IMR-90 (cell line): Measurements from ENCODE around the gene TMEM135. TPM values are rescaled to one million over a fixed set of nuclear protein-coding genes. Genes with fewer than 3 reads are reported as not detected.

ENCODE experiments used
- ATAC-seq: fragments of 200-7000 bp; cut with Tn5 transposase; 2 replicates; pipeline ENCODE4 v1.9.1; 2020; ENCODE audit warnings: low read depth, mild to moderate bottlenecking, moderate library complexity
- BruUV-seq: library from RNA; stranded (reverse); fragments of 400-500 nt; replicated peaks from 2 replicates; lab custom pipeline; 2021; lab: Mats Ljungman, UMichigan
- CTCF ChIA-PET: fragments of 300-600 bp; formaldehyde crosslinking; extraction: SDS; loops from one replicate; lab custom pipeline; 2021; ENCODE audit warnings: antibody characterized with exemption; lab: Yijun Ruan, JAX
- POLR2A ChIA-PET: fragments of 300-600 bp; sonication (Branson Sonifier 250); formaldehyde crosslinking; loops from one replicate; lab custom pipeline; 2022; ENCODE audit warnings: antibody characterized with exemption; ENCODE audit not compliant: unreplicated experiment; lab: Charles Lee
- DNase-seq: peaks from one replicate; pipeline ENCODE4 v3.0.0; 2013
- H2AFZ ChIP-seq: replicated peaks from 2 replicates; pipeline ENCODE3; 2013; ENCODE audit warnings: low read length, mild to moderate bottlenecking; ENCODE audit not compliant: poor library complexity
- H2AK5ac ChIP-seq: 2 replicates; pipeline ENCODE4 v1.6.1; 2013; ENCODE audit warnings: low read depth, low read length, inconsistent platforms
- H2AK9ac ChIP-seq: replicated peaks from 2 replicates; pipeline ENCODE3; 2013; ENCODE audit warnings: mild to moderate bottlenecking, low read depth, low read length, moderate library complexity; ENCODE audit not compliant: poor library complexity
- H2BK120ac ChIP-seq: 2 replicates; pipeline ENCODE4 v1.6.1; 2013; ENCODE audit warnings: low read depth, low read length, inconsistent platforms
- H2BK15ac ChIP-seq: 3 replicates; pipeline ENCODE4 v1.6.1; 2013; ENCODE audit warnings: low read depth, low read length, inconsistent platforms
- H2BK20ac ChIP-seq: 2 replicates; pipeline ENCODE4 v1.6.1; 2013; ENCODE audit warnings: low read depth, mild to moderate bottlenecking, inconsistent platforms, low read length, moderate library complexity
- H2BK5ac ChIP-seq: 2 replicates; pipeline ENCODE4 v1.6.1; 2013; ENCODE audit warnings: mild to moderate bottlenecking, low read depth, low read length, inconsistent platforms; ENCODE audit not compliant: poor library complexity, severe bottlenecking
- H3K14ac ChIP-seq: replicated peaks from 2 replicates; pipeline ENCODE4 v1.6.1; 2013; ENCODE audit warnings: low read depth, low read length, inconsistent platforms
- H3K18ac ChIP-seq: 2 replicates; pipeline ENCODE4 v1.6.1; 2013; ENCODE audit warnings: low read depth, low read length, control low read depth
- H3K23ac ChIP-seq: 2 replicates; pipeline ENCODE4 v1.6.1; 2013; ENCODE audit warnings: low read depth, low read length, inconsistent platforms
- H3K27ac ChIP-seq: 2 replicates; pipeline ENCODE4 v1.5.1; 2013; ENCODE audit warnings: mild to moderate bottlenecking, control low read depth, low read length; ENCODE audit not compliant: insufficient read depth
- H3K27me3 ChIP-seq: 2 replicates; pipeline ENCODE4 v1.6.1; 2013; ENCODE audit warnings: low read length; ENCODE audit not compliant: control insufficient read depth, insufficient read depth
- H3K36me3 ChIP-seq: 2 replicates; pipeline ENCODE4 v1.6.1; 2013; ENCODE audit warnings: low read length, mixed read lengths; ENCODE audit not compliant: control insufficient read depth, insufficient read depth
- H3K4ac ChIP-seq: 2 replicates; pipeline ENCODE4 v1.6.1; 2013; ENCODE audit warnings: low read depth, low read length, inconsistent platforms
- H3K4me1 ChIP-seq: 2 replicates; pipeline ENCODE4 v1.6.1; 2013; ENCODE audit warnings: low read length, mixed read lengths; ENCODE audit not compliant: control insufficient read depth, insufficient read depth
- H3K4me2 ChIP-seq: 2 replicates; pipeline ENCODE4 v1.6.1; 2013; ENCODE audit warnings: low read depth, mild to moderate bottlenecking, control low read depth, low read length, moderate library complexity
- H3K4me3 ChIP-seq: 2 replicates; pipeline ENCODE4 v1.5.1; 2013; ENCODE audit warnings: low read depth, mild to moderate bottlenecking, control low read depth, low read length, moderate library complexity; ENCODE audit not compliant: insufficient read depth
- H3K56ac ChIP-seq: 2 replicates; pipeline ENCODE4 v1.6.1; 2013; ENCODE audit warnings: low read length, inconsistent platforms; ENCODE audit not compliant: insufficient read depth; ENCODE audit errors: extremely low read depth
- H3K79me1 ChIP-seq, 2 experiments: 2 replicates each; pipeline ENCODE4 v1.6.1; 2013; ENCODE audit warnings: low read length in 2 of 2, inconsistent platforms in 1 of 2, low read depth in 1 of 2
- H3K9ac ChIP-seq: 2 replicates; pipeline ENCODE4 v1.6.1; 2013; ENCODE audit warnings: low read depth, low read length, control low read depth
- H3K9me1 ChIP-seq: 2 replicates; pipeline ENCODE4 v1.6.1; 2013; ENCODE audit warnings: low read length, inconsistent platforms; ENCODE audit not compliant: insufficient read depth
- H3K9me3 ChIP-seq: 2 replicates; pipeline ENCODE4 v1.6.1; 2013; ENCODE audit warnings: low read length; ENCODE audit not compliant: control insufficient read depth, insufficient read depth
- H4K20me1 ChIP-seq: 2 replicates; pipeline ENCODE4 v1.6.1; 2013; ENCODE audit warnings: low read length, inconsistent platforms; ENCODE audit not compliant: insufficient read depth
- H4K5ac ChIP-seq: 2 replicates; pipeline ENCODE4 v1.6.1; 2013; ENCODE audit warnings: mild to moderate bottlenecking, low read depth, low read length, control low read depth
- H4K8ac ChIP-seq, 2 experiments: 2 replicates each; pipeline ENCODE4 v1.6.1; 2013; ENCODE audit warnings: low read depth in 2 of 2, low read length in 2 of 2, control low read depth in 1 of 2, inconsistent platforms in 1 of 2
- H4K91ac ChIP-seq: 2 replicates; pipeline ENCODE4 v1.6.1; 2013; ENCODE audit warnings: low read depth, low read length, inconsistent platforms; ENCODE audit not compliant: insufficient read depth
- BHLHE40 ChIP-seq: fragments of 150-350 bp; IDR thresholded peaks from 2 replicates; pipeline ENCODE4 v1.6.1; 2016; ENCODE audit warnings: mild to moderate bottlenecking, low read depth, low read length
- CEBPB ChIP-seq: IDR thresholded peaks from 2 replicates; pipeline ENCODE4 v1.6.1; 2012; ENCODE audit warnings: low read depth, low read length, improper control_type of control experiment
- CHD1 ChIP-seq: IDR thresholded peaks from 2 replicates; pipeline ENCODE4 v1.6.1; 2012; ENCODE audit warnings: low read depth, low read length, improper control_type of control experiment
- FOS ChIP-seq: fragments of 150-350 bp; IDR thresholded peaks from 2 replicates; pipeline ENCODE4 v1.6.1; 2016; ENCODE audit warnings: low read depth, low read length
- NFE2L2 ChIP-seq: fragments of 150-350 bp; IDR thresholded peaks from 2 replicates; pipeline ENCODE4 v1.6.1; 2016; ENCODE audit warnings: low read depth, mild to moderate bottlenecking, low read length
- POLR2A ChIP-seq: IDR thresholded peaks from 2 replicates; pipeline ENCODE4 v1.6.1; 2012; ENCODE audit warnings: mild to moderate bottlenecking, low read depth, low read length
- RAD21 ChIP-seq: IDR thresholded peaks from 2 replicates; pipeline ENCODE4 v1.6.1; 2012; ENCODE audit warnings: low read length, improper control_type of control experiment
- RCOR1 ChIP-seq: IDR thresholded peaks from 2 replicates; pipeline ENCODE4 v1.6.1; 2012; ENCODE audit warnings: mild to moderate bottlenecking, low read length, improper control_type of control experiment; ENCODE audit not compliant: insufficient replicate concordance
- RFX5 ChIP-seq: IDR thresholded peaks from 2 replicates; pipeline ENCODE4 v1.8.0; 2012; ENCODE audit warnings: low read depth, mild to moderate bottlenecking, low read length, moderate library complexity
- SMC3 ChIP-seq: fragments of 150-350 bp; IDR thresholded peaks from 2 replicates; pipeline ENCODE4 v1.6.1; 2016; ENCODE audit warnings: low read depth, mild to moderate bottlenecking, antibody characterized with exemption, low read length, moderate library complexity
- WGBS, 2 experiments: methylation state at CpG; one replicate each; pipeline versions ENCODE4 v1.1.5 to v1.1.7; 2013; ENCODE audit warnings: missing lambda C conversion rate in 2 of 2; ENCODE audit not compliant: insufficient read length in 1 of 2; ENCODE audit errors: extremely low coverage in 2 of 2; 5-methylcytosine and 5-hydroxymethylcytosine counted together
- dilution Hi-C: fragments of 300-500 bp; cut with HindIII; formaldehyde crosslinking; loops from one replicate; pipeline ENCODE4 v1.14.3; 2018; ENCODE audit warnings: low sequenced_read_pairs; ENCODE audit not compliant: unreplicated experiment
- in situ Hi-C: fragments of 300-500 bp; cut with MboI; formaldehyde crosslinking; loops from 3 replicates; pipeline ENCODE4 v1.14.3; 2019; ENCODE audit warnings: low sequenced_read_pairs, inconsistent platforms, mixed read lengths
- intact Hi-C: fragments of 100-400 bp; cut with micrococcal nuclease; formaldehyde crosslinking; loops from 2 replicates; pipeline ENCODE4 v1.10.0; 2022
- polyA plus RNA-seq, 3 experiments: library from polyadenylated mRNA; depleted of rRNA; stranded (reverse); fragments of >200 nt; gene quantifications; 2 replicates each; pipeline ENCODE4 v1.2.3, GENCODE V29; 2012; ENCODE audit warnings: low replicate concordance in 1 of 3
- total RNA-seq: library from RNA; depleted of rRNA; stranded (reverse); fragments of >200 nt; gene quantifications from 2 replicates; pipeline ENCODE4 v1.2.3, GENCODE V29; 2012
- TF ChIP-seq, protein P1 (sequence below): conservative IDR thresholded peaks from 2 replicates; pipeline ENCODE4 v1.5.1; 2012; ENCODE audit warnings: mild to moderate bottlenecking, low read depth, low read length, improper control_type of control experiment
- TF ChIP-seq, protein P2 (sequence below): fragments of 150-350 bp; IDR thresholded peaks from 2 replicates; pipeline ENCODE4 v1.6.1; 2017; ENCODE audit warnings: mild to moderate bottlenecking, antibody characterized with exemption, low read length, low read depth

TMEM135 gene
- total and polyA plus RNA-seq, 2 of the 4 experiments (the other 2 are of a cell fraction), result 3.9 to 5.9 TPM

DNA sequence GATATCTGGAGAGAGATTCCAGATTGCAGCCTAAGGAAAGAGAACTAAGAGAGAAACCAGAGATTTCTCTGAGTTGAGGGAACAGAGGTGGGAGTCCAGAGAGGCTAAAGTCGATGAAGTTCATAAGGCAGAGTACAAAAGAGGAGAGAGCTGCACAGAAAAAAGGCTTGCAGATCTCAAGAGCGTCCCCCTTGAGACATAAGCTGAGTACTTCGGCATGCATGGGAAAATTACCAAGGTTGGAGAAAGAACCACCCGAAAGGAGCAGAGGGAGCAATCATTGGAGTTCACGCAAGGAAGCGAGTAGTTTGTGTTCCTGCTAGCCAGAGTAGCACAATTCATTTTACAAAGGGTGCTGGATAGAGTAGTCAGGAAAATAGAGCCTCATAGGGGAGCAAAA is 293.5 kb downstream of the TMEM135 start:
- Histone ChIP-seq H2AFZ (no peak overlapping the region), H3K14ac (no peak overlapping the region), H3K9ac (no peak overlapping the region), H2BK20ac (no peak overlapping the region), H2AK5ac (no peak overlapping the region), H4K91ac (no peak overlapping the region), H3K23ac (no peak overlapping the region), H3K56ac (no peak overlapping the region), H4K20me1 (no peaks in the 10 kb centered on the region), H2BK5ac (no peak overlapping the region), H3K4me1 (no peaks in the 10 kb centered on the region), H3K27ac (no peak overlapping the region), H3K79me1 (no peaks in the 10 kb centered on the region), H3K36me3 (no peaks in the 10 kb centered on the region), H3K18ac (no peak overlapping the region), H3K27me3 (no peaks in the 10 kb centered on the region), H3K9me1 (no peaks in the 10 kb centered on the region; the same call in 1 of the 2 replicates), H3K4ac (no peak overlapping the region), H4K5ac (no peak overlapping the region), H3K4me3 (no peak overlapping the region), H2AK9ac (no peak overlapping the region), H4K8ac (no peak overlapping the region), H3K4me2 (no peak overlapping the region), H3K9me3 (no peaks in the 10 kb centered on the region), H2BK120ac (no peak overlapping the region), H2BK15ac (no peak overlapping the region)
- TF ChIP-seq SMC3 (no peak), BHLHE40 (no peak), NFE2L2 (no peak), CHD1 (no peak), RCOR1 (no peak), RAD21 (no peak), RFX5 (no peak), FOS (no peak), POLR2A (no peak), CEBPB (no peak)
- TF ChIP-seq, protein P1, sequence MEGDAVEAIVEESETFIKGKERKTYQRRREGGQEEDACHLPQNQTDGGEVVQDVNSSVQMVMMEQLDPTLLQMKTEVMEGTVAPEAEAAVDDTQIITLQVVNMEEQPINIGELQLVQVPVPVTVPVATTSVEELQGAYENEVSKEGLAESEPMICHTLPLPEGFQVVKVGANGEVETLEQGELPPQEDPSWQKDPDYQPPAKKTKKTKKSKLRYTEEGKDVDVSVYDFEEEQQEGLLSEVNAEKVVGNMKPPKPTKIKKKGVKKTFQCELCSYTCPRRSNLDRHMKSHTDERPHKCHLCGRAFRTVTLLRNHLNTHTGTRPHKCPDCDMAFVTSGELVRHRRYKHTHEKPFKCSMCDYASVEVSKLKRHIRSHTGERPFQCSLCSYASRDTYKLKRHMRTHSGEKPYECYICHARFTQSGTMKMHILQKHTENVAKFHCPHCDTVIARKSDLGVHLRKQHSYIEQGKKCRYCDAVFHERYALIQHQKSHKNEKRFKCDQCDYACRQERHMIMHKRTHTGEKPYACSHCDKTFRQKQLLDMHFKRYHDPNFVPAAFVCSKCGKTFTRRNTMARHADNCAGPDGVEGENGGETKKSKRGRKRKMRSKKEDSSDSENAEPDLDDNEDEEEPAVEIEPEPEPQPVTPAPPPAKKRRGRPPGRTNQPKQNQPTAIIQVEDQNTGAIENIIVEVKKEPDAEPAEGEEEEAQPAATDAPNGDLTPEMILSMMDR, result no peak
- TF ChIP-seq, protein P2, sequence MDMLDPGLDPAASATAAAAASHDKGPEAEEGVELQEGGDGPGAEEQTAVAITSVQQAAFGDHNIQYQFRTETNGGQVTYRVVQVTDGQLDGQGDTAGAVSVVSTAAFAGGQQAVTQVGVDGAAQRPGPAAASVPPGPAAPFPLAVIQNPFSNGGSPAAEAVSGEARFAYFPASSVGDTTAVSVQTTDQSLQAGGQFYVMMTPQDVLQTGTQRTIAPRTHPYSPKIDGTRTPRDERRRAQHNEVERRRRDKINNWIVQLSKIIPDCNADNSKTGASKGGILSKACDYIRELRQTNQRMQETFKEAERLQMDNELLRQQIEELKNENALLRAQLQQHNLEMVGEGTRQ, result no peak
- dilution Hi-C loops, result no loop called here
- DNase-seq, result no peak
- intact Hi-C loops, result no loop called here
- ChIA-PET POLR2A (interaction anchor here (0.6 kb wide), 1 partner anchor 1538 kb away, joined by 10 read pairs; no protein-coding TSS in a partner anchor), CTCF (no interaction called here)
- in situ Hi-C loops, result no loop called here
- 80% methylated on average over 4 of the region's 6 CpGs; no CpG with 5 or more reads in 1 of the 2 experiments for WGBS, 2 experiments
- ATAC-seq, result no peak
- BruUV-seq, result no TSS peak
